H1 (cell line): ENCODE data around the gene CACNA1C. TPM values are rescaled to one million over a fixed set of nuclear protein-coding genes. Genes with fewer than 3 reads are reported as not detected.

Experiments used
- CTCF ChIA-PET: fragments of 300-600 bp; sonication (Branson Sonifier 250); formaldehyde crosslinking; loops from one replicate; lab custom pipeline; 2021; ENCODE audit not compliant: partially characterized antibody; lab: Charles Lee
- POLR2A ChIA-PET: fragments of 300-600 bp; sonication (Branson Sonifier 250); formaldehyde crosslinking; loops from one replicate; lab custom pipeline; 2021; ENCODE audit warnings: inconsistent platforms; ENCODE audit not compliant: partially characterized antibody; lab: Charles Lee
- DNase-seq, 2 experiments: peaks; one replicate each; pipeline versions ENCODE4 v3.0.0 to v3.0.0-alpha.2; 2010 to 2022; ENCODE audit warnings: low spot score in 2 of 2, low read depth in 1 of 2, mixed read lengths in 1 of 2
- FAIRE-seq: peaks from 2 replicates; lab custom pipeline; 2011; peaks lifted over from hg19 to GRCh38; lab: Jason Lieb, UNC
- H2AFZ ChIP-seq: 2 replicates; pipeline ENCODE4 v1.8.1; 2012; ENCODE audit warnings: low read length, inconsistent platforms
- H2AK5ac ChIP-seq: 2 replicates; pipeline ENCODE4 v1.6.1; 2013; ENCODE audit warnings: low read depth, low read length
- H2BK120ac ChIP-seq: replicated peaks from 2 replicates; pipeline ENCODE3; 2013; ENCODE audit warnings: low read depth, low read length, inconsistent platforms
- H2BK12ac ChIP-seq: 2 replicates; pipeline ENCODE4 v1.6.1; 2013; ENCODE audit warnings: low read depth, low read length
- H2BK15ac ChIP-seq: 2 replicates; pipeline ENCODE4 v1.6.1; 2013; ENCODE audit warnings: low read length
- H2BK20ac ChIP-seq: 2 replicates; pipeline ENCODE4 v1.6.1; 2013; ENCODE audit warnings: low read length
- H2BK5ac ChIP-seq: 2 replicates; pipeline ENCODE4 v1.6.1; 2013; ENCODE audit warnings: low read depth, low read length
- H3K14ac ChIP-seq: 2 replicates; pipeline ENCODE4 v1.6.1; 2013; ENCODE audit warnings: inconsistent platforms; ENCODE audit not compliant: insufficient read length
- H3K18ac ChIP-seq: 2 replicates; pipeline ENCODE4 v1.6.1; 2013; ENCODE audit warnings: low read length; ENCODE audit errors: extremely low read depth
- H3K23ac ChIP-seq: 2 replicates; pipeline ENCODE4 v1.6.1; 2013; ENCODE audit warnings: inconsistent platforms; ENCODE audit not compliant: insufficient read length
- H3K23me2 ChIP-seq: 2 replicates; pipeline ENCODE4 v1.6.1; 2013; ENCODE audit warnings: low read depth, low read length
- H3K27ac ChIP-seq: 2 replicates; pipeline ENCODE4 v1.6.1; 2011; ENCODE audit warnings: low read depth, low read length, inconsistent platforms
- H3K27me3 ChIP-seq, 4 experiments: replicated peaks in 1 of 4; 1 replicate in 1 of 4; 2 replicates in 3 of 4; pipeline versions ENCODE4 v1.6.1 to v1.8.1; 2011 to 2013; ENCODE audit warnings: low read length in 3 of 4, mild to moderate bottlenecking in 3 of 4, inconsistent platforms in 2 of 4, mixed read lengths in 2 of 4, moderate library complexity in 1 of 4; ENCODE audit not compliant: control insufficient read depth in 3 of 4, insufficient read depth in 3 of 4; ENCODE audit errors: extremely low read depth in 1 of 4
- H3K36me3 ChIP-seq, 4 experiments: 2 replicates each; pipeline versions ENCODE4 v1.6.1 to v1.8.1; 2011 to 2013; ENCODE audit warnings: mild to moderate bottlenecking in 4 of 4, low read length in 3 of 4, moderate library complexity in 2 of 4, control low read depth in 1 of 4, inconsistent platforms in 1 of 4; ENCODE audit not compliant: insufficient read depth in 4 of 4, control insufficient read depth in 2 of 4
- H3K4ac ChIP-seq: replicated peaks from 2 replicates; pipeline ENCODE3; 2013; ENCODE audit warnings: low read length, low read depth, mixed read lengths, inconsistent platforms; ENCODE audit not compliant: insufficient read length
- H3K4me1 ChIP-seq, 4 experiments: replicated peaks in 1 of 4; 1 replicate in 1 of 4; 2 replicates in 3 of 4; pipeline versions ENCODE4 v1.6.1 to v1.8.1; 2011 to 2013; ENCODE audit warnings: low read length in 3 of 4, inconsistent platforms in 2 of 4, mixed read lengths in 1 of 4; ENCODE audit not compliant: insufficient read depth in 4 of 4, control insufficient read depth in 3 of 4
- H3K4me2 ChIP-seq, 2 experiments: 2 replicates each; pipeline versions ENCODE4 v1.6.1 to v1.8.1; 2011 to 2013; ENCODE audit warnings: low read depth in 2 of 2, low read length in 2 of 2, control low read depth in 1 of 2, inconsistent platforms in 1 of 2, mild to moderate bottlenecking in 1 of 2; ENCODE audit not compliant: insufficient read depth in 1 of 2
- H3K4me3 ChIP-seq, 4 experiments: fragments of 200-600, 300-600 bp in 1 of 4; sonication (generic), shearing (Covaris generic), sonication (Bioruptor Twin) in 1 of 4; 2 replicates each; pipeline versions ENCODE4 v1.5.1 to v1.8.1; 2011 to 2016; ENCODE audit warnings: low read length in 4 of 4, low read depth in 3 of 4, control low read depth in 2 of 4, inconsistent platforms in 2 of 4, mild to moderate bottlenecking in 2 of 4, mixed read lengths in 1 of 4, moderate library complexity in 1 of 4; ENCODE audit not compliant: insufficient read depth in 2 of 4; ENCODE audit errors: extremely low read depth in 1 of 4
- H3K56ac ChIP-seq: replicated peaks from 2 replicates; pipeline ENCODE3; 2013; ENCODE audit warnings: low read depth, mild to moderate bottlenecking, mixed read lengths, low read length, inconsistent platforms; ENCODE audit not compliant: insufficient read length
- H3K79me1 ChIP-seq: 2 replicates; pipeline ENCODE4 v1.6.1; 2013; ENCODE audit warnings: low read depth, low read length, control low read depth
- H3K79me2 ChIP-seq, 2 experiments: 2 replicates each; pipeline versions ENCODE4 v1.6.1 to v1.8.1; 2012 to 2013; ENCODE audit warnings: low read length in 2 of 2, mild to moderate bottlenecking in 2 of 2, inconsistent platforms in 1 of 2; ENCODE audit not compliant: insufficient read depth in 2 of 2, control insufficient read depth in 1 of 2
- H3K9ac ChIP-seq, 4 experiments: replicated peaks in 1 of 4; 1 replicate in 1 of 4; 2 replicates in 3 of 4; pipeline versions ENCODE4 v1.6.1 to v1.8.1; 2011 to 2013; ENCODE audit warnings: low read depth in 3 of 4, low read length in 3 of 4, control low read depth in 2 of 4, mild to moderate bottlenecking in 2 of 4, moderate library complexity in 2 of 4, inconsistent platforms in 1 of 4; ENCODE audit errors: extremely low read depth in 1 of 4
- H3K9me3 ChIP-seq, 2 experiments: 2 replicates each; pipeline versions ENCODE4 v1.6.1 to v1.8.1; 2012 to 2013; ENCODE audit warnings: mild to moderate bottlenecking in 2 of 2, moderate library complexity in 2 of 2, control low read depth in 1 of 2, inconsistent platforms in 1 of 2, low read depth in 1 of 2, low read length in 1 of 2, mixed read lengths in 1 of 2; ENCODE audit not compliant: insufficient read depth in 2 of 2
- H4K20me1 ChIP-seq, 2 experiments: replicated peaks in 1 of 2; 2 replicates each; pipeline versions ENCODE3 to v1.8.1; 2011 to 2013; ENCODE audit warnings: inconsistent platforms in 2 of 2, low read length in 2 of 2, mild to moderate bottlenecking in 1 of 2; ENCODE audit not compliant: insufficient read depth in 2 of 2, control insufficient read depth in 1 of 2
- H4K5ac ChIP-seq: 2 replicates; pipeline ENCODE4 v1.6.1; 2013; ENCODE audit warnings: low read length, low read depth, mixed read lengths, inconsistent platforms; ENCODE audit not compliant: insufficient read length
- H4K8ac ChIP-seq: 2 replicates; pipeline ENCODE4 v1.8.0; 2013; ENCODE audit warnings: mild to moderate bottlenecking, moderate library complexity, low read length, inconsistent platforms; ENCODE audit not compliant: insufficient read depth; ENCODE audit errors: extremely low read depth
- H4K91ac ChIP-seq: replicated peaks from 2 replicates; pipeline ENCODE3; 2013; ENCODE audit warnings: low read length, mixed read lengths, inconsistent platforms; ENCODE audit not compliant: insufficient read length
- ATF2 ChIP-seq: IDR thresholded peaks from 2 replicates; pipeline ENCODE4 v1.6.1; 2012; ENCODE audit warnings: low read length, inconsistent platforms
- CBX5 ChIP-seq: fragments of 300-800, 300-1000 bp; sonication (generic); IDR thresholded peaks from 2 replicates; pipeline ENCODE4 v1.7.1; 2016; ENCODE audit warnings: antibody characterized with exemption, low read length, low read depth
- EGR1 ChIP-seq: IDR thresholded peaks from 2 replicates; pipeline ENCODE4 v1.6.1; 2011; ENCODE audit warnings: low read depth, low read length, borderline replicate concordance
- EZH2 ChIP-seq: fragments of 200-600 bp; sonication (generic); IDR thresholded peaks from 2 replicates; pipeline ENCODE4 v1.7.1; 2012; ENCODE audit warnings: low read depth, mild to moderate bottlenecking, moderate library complexity, low read length, inconsistent platforms; ENCODE audit not compliant: severe bottlenecking
- FOSL1 ChIP-seq: IDR thresholded peaks from 2 replicates; pipeline ENCODE4 v1.6.1; 2011; ENCODE audit warnings: mild to moderate bottlenecking, low read depth, low read length, moderate library complexity; ENCODE audit not compliant: insufficient read depth
- RXRA ChIP-seq: IDR thresholded peaks from 2 replicates; pipeline ENCODE4 v1.6.1; 2011; ENCODE audit warnings: low read depth, mild to moderate bottlenecking, low read length, moderate library complexity; ENCODE audit not compliant: insufficient read depth
- SIX5 ChIP-seq: IDR thresholded peaks from 2 replicates; pipeline ENCODE4 v1.6.1; 2011; ENCODE audit warnings: mild to moderate bottlenecking, low read depth, low read length
- ZNF274 ChIP-seq: IDR thresholded peaks from 2 replicates; pipeline ENCODE4 v1.7.0; 2012; ENCODE audit warnings: low read length, borderline replicate concordance; ENCODE audit errors: extremely low read depth
- WGBS, 2 experiments: shearing (Covaris generic) in 1 of 2; methylation state at CpG; one replicate each; pipeline versions ENCODE4 v1.1.6 to v1.1.7; 2013 to 2015; ENCODE audit warnings: low lambda C conversion rate in 2 of 2, mixed read lengths in 2 of 2, inconsistent platforms in 1 of 2, low coverage in 1 of 2, missing lambda C conversion rate in 1 of 2; ENCODE audit not compliant: insufficient replicate concordance in 2 of 2, insufficient coverage in 1 of 2, insufficient read length in 1 of 2; ENCODE audit errors: extremely low coverage in 1 of 2, missing lambda C conversion rate in 1 of 2; 5-methylcytosine and 5-hydroxymethylcytosine counted together
- polyA plus RNA-seq, 7 experiments: library from polyadenylated mRNA; depleted of rRNA in 3 of 7; stranded (reverse) in 5 of 7; unstranded in 2 of 7; fragments of >200 nt in 5 of 7; fragments of 200-250 nt in 2 of 7; gene quantifications; 1 replicate in 5 of 7; 2 replicates in 1 of 7; 4 replicates in 1 of 7; pipeline versions ENCODE4 v1.2.1 to v1.2.3, GENCODE V29; 2011 to 2013; ENCODE audit warnings: missing spikeins in 2 of 7, mixed read lengths in 2 of 7
- total RNA-seq: library from RNA; stranded (reverse); fragmentation: NEBNext Ultra II Directional; extraction: Animal tissue kit (Norgen Biotek cat#: 25700); gene quantifications from 2 replicates; pipeline ENCODE4 v1.2.1, GENCODE V29; 2021

Gene CACNA1C
- total and polyA plus RNA-seq, 2 of the 8 experiments (the other 6 are each of a cell fraction or from before 2014, with no cell fraction given) = 1.3 TPM

GRCh38 chr12:2218706-2219105 is 165.9 kb downstream of the CACNA1C start:
- Histone ChIP-seq H4K91ac (no peak overlapping the region), H3K18ac (no peak overlapping the region), H2BK15ac (no peak overlapping the region), H3K27ac (no peak overlapping the region), H3K4me3 (no peak overlapping the region), H3K4me1 (peaks cover 0 to 4% (median 2%) of the 10 kb centered on the region in 4 experiments; a peak in 5 of 7 replicates), H2AFZ (no peak overlapping the region), H3K4ac (no peak overlapping the region), H2BK20ac (no peak overlapping the region), H3K9ac (no peak overlapping the region), H3K36me3 (no peaks in the 10 kb centered on the region), H2BK12ac (no peak overlapping the region), H3K27me3 (no peaks in the 10 kb centered on the region), H2BK120ac (no peak overlapping the region), H3K4me2 (no peak overlapping the region), H2BK5ac (no peak overlapping the region), H3K14ac (no peak overlapping the region), H3K56ac (no peak overlapping the region), H3K9me3 (no peaks in the 10 kb centered on the region), H4K8ac (no peak overlapping the region), H3K23me2 (no peaks in the 10 kb centered on the region), H3K79me2 (no peaks in the 10 kb centered on the region), H3K79me1 (no peaks in the 10 kb centered on the region), H2AK5ac (no peak overlapping the region), H3K23ac (no peak overlapping the region)
- WGBS, 2 experiments = 90% methylated on average over 5 of the region's 5 CpGs; no CpG with 5 or more reads in 1 of the 2 experiments
- POLR2A ChIA-PET = no interaction called here
- CTCF ChIA-PET = interaction anchor here (1.2 to 1.9 kb wide), 3 partner anchors 10 to 81 kb away, joined by 3 to 4 read pairs (median 4); no protein-coding TSS in a partner anchor
- no peak for DNase-seq
- TF ChIP-seq EZH2 (no peak), SIX5 (no peak), FOSL1 (no peak), ATF2 (no peak), CBX5 (no peak), RXRA (no peak), EGR1 (no peak), ZNF274 (no peak)
- TF ChIP-seq, all 59 proteins: peak for 0
- FAIRE-seq = no peak
- no peaks in the 10 kb centered on the region for H4K20me1 ChIP-seq
- no peak overlapping the region for H4K5ac ChIP-seq
